Mesothelial cell of epicardium (in vitro differentiated cells): Measurements from ENCODE around the gene BMERB1. TPM values are rescaled to one million over a fixed set of nuclear protein-coding genes. Genes with fewer than 3 reads are reported as not detected.

Experiments
- DNase-seq, 2 experiments: peaks; one replicate each; pipeline ENCODE4 v3.0.0; 2021; ENCODE audit warnings: low spot score in 2 of 2; ENCODE audit not compliant: unreplicated experiment in 2 of 2
- H3K27ac Mint-ChIP-seq: 2 replicates; pipeline ENCODE4 v1.8.0; 2021; ENCODE audit warnings: mixed read lengths
- H3K27me3 Mint-ChIP-seq: 2 replicates; pipeline ENCODE4 v1.8.0; 2021; ENCODE audit warnings: low read depth, mixed read lengths
- H3K36me3 Mint-ChIP-seq: 2 replicates; pipeline ENCODE4 v1.8.0; 2021; ENCODE audit warnings: mixed read lengths
- H3K4me1 Mint-ChIP-seq: 2 replicates; pipeline ENCODE4 v1.8.0; 2021; ENCODE audit warnings: mixed read lengths
- H3K4me3 Mint-ChIP-seq: 2 replicates; pipeline ENCODE4 v1.8.0; 2021; ENCODE audit warnings: mild to moderate bottlenecking, moderate library complexity, mixed read lengths
- H3K9me3 Mint-ChIP-seq: 2 replicates; pipeline ENCODE4 v1.8.0; 2021; ENCODE audit warnings: mixed read lengths
- total RNA-seq: library from RNA; stranded (reverse); gene quantifications from 3 replicates; pipeline ENCODE4 v1.2.1, GENCODE V29; 2021
- TF ChIP-seq, protein P1 (sequence below): fragments of 200-600 bp; sonication (generic); IDR thresholded peaks from one replicate; pipeline ENCODE4 v1.5.0; 2021; ENCODE audit warnings: antibody characterized with exemption; ENCODE audit not compliant: unreplicated experiment

Gene BMERB1
- total RNA-seq, 1 donor from 2014 or later, result 3.9 TPM

DNA sequence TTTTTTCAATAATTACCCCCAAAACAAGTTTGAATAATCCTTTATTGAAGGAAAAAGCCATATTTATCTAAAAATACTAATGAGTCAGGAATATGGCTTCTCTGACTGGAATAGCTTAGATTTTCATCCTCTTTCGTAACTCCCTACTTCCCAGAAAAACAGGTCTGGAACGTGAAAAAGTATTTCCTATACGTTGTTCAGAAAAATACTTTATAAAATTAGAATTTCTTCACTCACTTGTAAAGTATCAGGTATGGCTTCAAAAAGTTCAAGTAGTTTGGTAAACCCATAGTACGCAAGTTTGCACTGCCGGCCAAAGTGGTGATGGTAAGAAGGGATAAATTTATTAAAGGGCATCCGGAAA, 174.9 kb downstream of the BMERB1 start:
- Mint-ChIP-seq H3K9me3 (no peaks in the 10 kb centered on the region), H3K4me1 (no peaks in the 10 kb centered on the region), H3K27ac (no peak overlapping the region), H3K27me3 (no peaks in the 10 kb centered on the region), H3K36me3 (peaks cover 60% of the 10 kb centered on the region), H3K4me3 (no peak overlapping the region)
- TF ChIP-seq, protein P1, sequence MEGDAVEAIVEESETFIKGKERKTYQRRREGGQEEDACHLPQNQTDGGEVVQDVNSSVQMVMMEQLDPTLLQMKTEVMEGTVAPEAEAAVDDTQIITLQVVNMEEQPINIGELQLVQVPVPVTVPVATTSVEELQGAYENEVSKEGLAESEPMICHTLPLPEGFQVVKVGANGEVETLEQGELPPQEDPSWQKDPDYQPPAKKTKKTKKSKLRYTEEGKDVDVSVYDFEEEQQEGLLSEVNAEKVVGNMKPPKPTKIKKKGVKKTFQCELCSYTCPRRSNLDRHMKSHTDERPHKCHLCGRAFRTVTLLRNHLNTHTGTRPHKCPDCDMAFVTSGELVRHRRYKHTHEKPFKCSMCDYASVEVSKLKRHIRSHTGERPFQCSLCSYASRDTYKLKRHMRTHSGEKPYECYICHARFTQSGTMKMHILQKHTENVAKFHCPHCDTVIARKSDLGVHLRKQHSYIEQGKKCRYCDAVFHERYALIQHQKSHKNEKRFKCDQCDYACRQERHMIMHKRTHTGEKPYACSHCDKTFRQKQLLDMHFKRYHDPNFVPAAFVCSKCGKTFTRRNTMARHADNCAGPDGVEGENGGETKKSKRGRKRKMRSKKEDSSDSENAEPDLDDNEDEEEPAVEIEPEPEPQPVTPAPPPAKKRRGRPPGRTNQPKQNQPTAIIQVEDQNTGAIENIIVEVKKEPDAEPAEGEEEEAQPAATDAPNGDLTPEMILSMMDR, result no peak
- DNase-seq, result no peak

DNA sequence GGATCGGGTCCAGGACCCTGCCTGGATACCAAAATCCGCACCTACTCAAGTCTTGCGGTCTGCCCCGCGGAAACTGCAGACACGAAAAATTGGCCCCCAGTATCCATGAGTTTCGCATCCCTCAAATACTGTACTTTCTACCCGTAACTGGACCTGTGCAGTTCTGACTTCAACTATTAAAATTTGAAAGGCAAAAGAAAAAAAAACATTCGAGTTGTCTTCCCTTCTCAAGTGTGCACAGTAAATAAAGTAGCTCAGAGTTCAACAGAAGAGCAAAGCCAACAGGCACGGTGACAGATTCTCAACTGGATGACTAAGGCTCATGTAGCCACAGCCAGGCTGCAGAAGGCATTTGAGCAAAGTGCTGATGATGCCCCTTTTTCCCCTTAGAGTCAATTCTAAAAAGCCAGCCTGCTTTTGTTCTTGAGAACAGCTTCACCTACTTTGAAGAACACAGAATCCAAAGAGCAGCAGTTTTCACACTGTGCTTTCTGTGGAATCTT, 176.0 kb downstream of the BMERB1 start:
- DNase-seq, result no peak
- H3K9me3 Mint-ChIP-seq, result no peaks in the 10 kb centered on the region
- no peaks in the 10 kb centered on the region for H3K4me1 Mint-ChIP-seq
- H3K27me3 Mint-ChIP-seq, result no peaks in the 10 kb centered on the region
- no peak overlapping the region for H3K4me3 Mint-ChIP-seq
- H3K36me3 Mint-ChIP-seq, result peaks cover 57% of the 10 kb centered on the region
- no peak overlapping the region for H3K27ac Mint-ChIP-seq
- TF ChIP-seq, protein P1, result no peak

DNA sequence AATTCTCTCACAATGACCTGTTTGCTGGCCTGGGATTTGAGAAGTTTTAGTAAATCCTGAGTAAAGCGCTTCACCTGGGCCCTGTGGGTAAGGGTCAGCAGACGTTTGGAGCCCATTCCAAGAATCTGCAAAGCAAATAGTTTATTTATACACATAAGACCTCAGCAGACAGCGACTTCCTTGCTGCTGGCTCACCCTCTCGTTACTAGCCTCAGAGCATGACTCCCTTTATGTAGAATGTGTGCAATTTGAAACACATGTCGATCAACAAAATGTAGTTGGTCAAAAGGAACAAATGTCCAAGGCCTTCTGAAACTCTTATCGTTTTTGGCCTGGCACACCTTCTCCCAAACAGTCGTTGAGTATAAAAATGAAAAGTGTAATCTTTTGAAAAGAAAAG, 177.2 kb downstream of the BMERB1 start:
- no peaks in the 10 kb centered on the region for H3K27me3 Mint-ChIP-seq
- H3K9me3 Mint-ChIP-seq, result no peaks in the 10 kb centered on the region
- no peak for DNase-seq
- H3K27ac Mint-ChIP-seq, result no peak overlapping the region
- TF ChIP-seq, protein P1, result no peak
- no peaks in the 10 kb centered on the region for H3K4me1 Mint-ChIP-seq
- peaks cover 54% of the 10 kb centered on the region for H3K36me3 Mint-ChIP-seq
- H3K4me3 Mint-ChIP-seq, result no peak overlapping the region

DNA sequence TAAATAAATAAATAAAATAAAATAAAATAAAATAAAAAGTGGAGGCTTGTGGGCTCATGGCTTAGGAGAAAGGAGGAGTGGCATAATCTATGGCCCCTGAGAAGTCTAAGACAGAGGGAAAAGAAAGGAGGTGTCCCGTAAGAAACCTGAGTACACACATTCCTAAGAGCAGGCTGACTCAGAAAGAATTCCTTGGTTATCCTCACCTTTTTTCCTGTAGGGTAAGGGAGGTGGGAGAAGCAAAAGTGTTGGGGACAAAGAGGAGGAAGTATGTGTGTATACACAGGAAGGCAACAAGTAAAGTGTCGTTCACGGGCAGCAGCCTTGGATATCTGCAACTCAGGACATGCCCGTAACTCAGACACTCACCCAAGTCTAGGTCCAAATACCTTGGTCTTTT, 179.3 kb downstream of the BMERB1 start:
- H3K27me3 Mint-ChIP-seq, result no peaks in the 10 kb centered on the region
- no peak overlapping the region for H3K27ac Mint-ChIP-seq
- TF ChIP-seq, protein P1, result no peak
- H3K9me3 Mint-ChIP-seq, result no peaks in the 10 kb centered on the region
- H3K4me3 Mint-ChIP-seq, result no peak overlapping the region
- H3K4me1 Mint-ChIP-seq, result no peaks in the 10 kb centered on the region
- H3K36me3 Mint-ChIP-seq, result peaks cover 56% of the 10 kb centered on the region
- no peak for DNase-seq

DNA sequence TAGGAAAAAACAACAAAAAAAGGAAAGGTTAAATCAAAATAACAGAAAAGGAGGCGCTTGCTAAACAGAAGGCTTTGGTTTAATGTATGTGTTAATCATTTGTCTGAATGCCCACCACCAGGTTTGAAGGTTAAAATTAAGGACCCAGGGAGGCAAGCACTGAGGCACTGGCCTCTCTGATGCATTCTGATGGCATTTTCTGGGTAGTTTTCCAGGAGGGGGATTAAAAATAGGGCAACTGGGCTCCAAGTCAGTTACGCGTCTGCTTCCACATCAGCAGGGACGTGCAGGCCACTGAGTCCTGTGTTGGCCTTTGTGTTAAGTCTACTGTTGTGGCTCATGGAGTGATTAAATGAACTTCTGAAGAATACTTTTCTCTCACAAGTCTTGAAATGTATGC, 181.6 kb downstream of the BMERB1 start:
- TF ChIP-seq, protein P1, result no peak

More for the DNA sequence above, 181.6 kb downstream of the BMERB1 start:
- Mint-ChIP-seq H3K9me3 (no peaks in the 10 kb centered on the region), H3K4me1 (no peaks in the 10 kb centered on the region), H3K27ac (no peak overlapping the region), H3K36me3 (peaks cover 53% of the 10 kb centered on the region), H3K4me3 (no peak overlapping the region), H3K27me3 (no peaks in the 10 kb centered on the region)
- no peak for DNase-seq
